SIG-M5 treated with dmso at 0.1 percent for 504 hours (cell line): ENCODE results near the gene PTPN9.
"Not testable (repeated sequence)": the region's sequence is repeated elsewhere in the genome, so short reads cannot be mapped to it uniquely, and the experiment has no call there.

ENCODE experiments used
- DNase-seq: peaks from one replicate; lab custom pipeline; 2025; ENCODE audit not compliant: unreplicated experiment; lab: John Stamatoyannopoulos, UW

PTPN9 gene

GRCh38 chr15:75583701-75584100, 4.6 kb upstream of the PTPN9 start:
- DNase-seq: no peak

- not testable (repeated sequence) for DNase-seq
Observed at GRCh38 chr15:75582943-75583342, 3.8 kb upstream of the PTPN9 start.

GRCh38 chr15:75578173-75578947, 755 bp downstream of the PTPN9 start:
- DNase-seq: no peak

GRCh38 chr15:75577401-75578172, 1.5 kb downstream of the PTPN9 start:
- peak; percentile 41 for DNase-seq

- DNase-seq: no peak
Observed at GRCh38 chr15:75573648-75574384, 5.3 kb downstream of the PTPN9 start.

- DNase-seq: no peak
Observed at GRCh38 chr15:75570126-75570845, 8.8 kb downstream of the PTPN9 start.

GRCh38 chr15:75565062-75565970, 13.8 kb downstream of the PTPN9 start:
- DNase-seq: no peak

- DNase-seq: no peak
Observed at GRCh38 chr15:75561888-75562287, 17.2 kb downstream of the PTPN9 start.

GRCh38 chr15:75559360-75559759, 19.8 kb downstream of the PTPN9 start:
- DNase-seq: not testable (repeated sequence)

- not testable (repeated sequence) for DNase-seq
Observed at GRCh38 chr15:75558955-75559354, 20.2 kb downstream of the PTPN9 start.

- DNase-seq: no peak
Observed at GRCh38 chr15:75554717-75555116, 24.4 kb downstream of the PTPN9 start.

GRCh38 chr15:75553659-75554058, 25.5 kb downstream of the PTPN9 start:
- no peak for DNase-seq

- DNase-seq: peak; percentile 82
Observed at GRCh38 chr15:75551091-75551490, 28.0 kb downstream of the PTPN9 start.

GRCh38 chr15:75545064-75545463, 34.1 kb downstream of the PTPN9 start:
- DNase-seq: no peak

GRCh38 chr15:75544359-75544758, 34.8 kb downstream of the PTPN9 start:
- DNase-seq: no peak

GRCh38 chr15:75542949-75543545, 36.1 kb downstream of the PTPN9 start:
- not testable (repeated sequence) for DNase-seq

- no peak for DNase-seq
Observed at GRCh38 chr15:75542386-75542797, 36.7 kb downstream of the PTPN9 start.

- DNase-seq: no peak
Observed at GRCh38 chr15:75538376-75538775, 40.7 kb downstream of the PTPN9 start.

GRCh38 chr15:75533945-75534344, 45.2 kb downstream of the PTPN9 start:
- DNase-seq: no peak
